H9 (cell line): ENCODE measurements around the gene UNC5A. TPM values are rescaled to one million over a fixed set of nuclear protein-coding genes. Genes with fewer than 3 reads are reported as not detected.

Source experiments
- DNase-seq: peaks from one replicate; pipeline ENCODE4 v3.0.0-alpha.2; 2017
- H2AFZ ChIP-seq: one replicate; pipeline ENCODE4 v1.6.1; 2013; ENCODE audit warnings: mild to moderate bottlenecking, low read length, control low read depth, moderate library complexity
- H2AK5ac ChIP-seq: 2 replicates; pipeline ENCODE4 v1.6.1; 2013; ENCODE audit warnings: low read length, control low read depth, mixed read lengths; ENCODE audit not compliant: insufficient read length
- H2BK120ac ChIP-seq: one replicate; pipeline ENCODE4 v1.6.1; 2013; ENCODE audit warnings: low read depth, mild to moderate bottlenecking, low read length, control low read depth, inconsistent platforms; ENCODE audit not compliant: poor library complexity, severe bottlenecking
- H2BK12ac ChIP-seq: 2 replicates; pipeline ENCODE4 v1.6.1; 2013; ENCODE audit warnings: low read length, control low read depth, mixed read lengths, low read depth; ENCODE audit not compliant: insufficient read length
- H2BK15ac ChIP-seq: 2 replicates; pipeline ENCODE4 v1.6.1; 2013; ENCODE audit warnings: low read depth, low read length, control low read depth
- H2BK20ac ChIP-seq: one replicate; pipeline ENCODE4 v1.6.1; 2013; ENCODE audit warnings: low read depth, mild to moderate bottlenecking, low read length, control low read depth, inconsistent platforms; ENCODE audit not compliant: poor library complexity, severe bottlenecking
- H2BK5ac ChIP-seq: 2 replicates; pipeline ENCODE4 v1.6.1; 2013; ENCODE audit warnings: low read length, control low read depth, mixed read lengths; ENCODE audit not compliant: insufficient read length
- H3K14ac ChIP-seq: 2 replicates; pipeline ENCODE4 v1.6.1; 2013; ENCODE audit warnings: low read length, control low read depth; ENCODE audit not compliant: insufficient read depth
- H3K18ac ChIP-seq: 2 replicates; pipeline ENCODE4 v1.6.1; 2013; ENCODE audit warnings: low read depth, mild to moderate bottlenecking, mixed read lengths, low read length, control low read depth; ENCODE audit not compliant: insufficient read length
- H3K23ac ChIP-seq: 2 replicates; pipeline ENCODE4 v1.6.1; 2013; ENCODE audit warnings: low read length, control low read depth, mixed read lengths, low read depth; ENCODE audit not compliant: insufficient read length
- H3K23me2 ChIP-seq: 2 replicates; pipeline ENCODE4 v1.6.1; 2013; ENCODE audit warnings: low read depth, mild to moderate bottlenecking, mixed read lengths, low read length, control low read depth; ENCODE audit not compliant: insufficient read length, poor library complexity, severe bottlenecking
- H3K27ac ChIP-seq: 2 replicates; pipeline ENCODE4 v1.5.1; 2013; ENCODE audit warnings: low read length, control low read depth, mixed read lengths, low read depth; ENCODE audit not compliant: insufficient read length
- H3K27me3 ChIP-seq: 2 replicates; pipeline ENCODE4 v1.6.1; 2013; ENCODE audit warnings: low read length, control low read depth, inconsistent platforms; ENCODE audit not compliant: insufficient read depth
- H3K4ac ChIP-seq: 2 replicates; pipeline ENCODE4 v1.6.1; 2013; ENCODE audit warnings: low read depth, mild to moderate bottlenecking, control low read depth, inconsistent platforms, low read length, moderate library complexity
- H3K4me1 ChIP-seq: 2 replicates; pipeline ENCODE4 v1.6.1; 2013; ENCODE audit warnings: low read length, control low read depth, inconsistent platforms; ENCODE audit not compliant: insufficient read depth
- H3K4me2 ChIP-seq: 2 replicates; pipeline ENCODE4 v1.6.1; 2013; ENCODE audit warnings: low read length, control low read depth, mixed read lengths; ENCODE audit not compliant: insufficient read length, insufficient read depth
- H3K56ac ChIP-seq: 2 replicates; pipeline ENCODE4 v1.6.1; 2013; ENCODE audit warnings: low read depth, mild to moderate bottlenecking, mixed read lengths, low read length, control low read depth; ENCODE audit not compliant: insufficient read length
- H3K79me1 ChIP-seq: 2 replicates; pipeline ENCODE4 v1.6.1; 2013; ENCODE audit warnings: low read depth, mild to moderate bottlenecking, moderate library complexity, low read length, control low read depth, inconsistent platforms; ENCODE audit not compliant: insufficient read depth, poor library complexity, severe bottlenecking
- H3K79me2 ChIP-seq: 2 replicates; pipeline ENCODE4 v1.6.1; 2013; ENCODE audit warnings: low read length, control low read depth, inconsistent platforms; ENCODE audit not compliant: insufficient read depth
- H3K9ac ChIP-seq: 2 replicates; pipeline ENCODE4 v1.6.1; 2013; ENCODE audit warnings: low read length, control low read depth, mixed read lengths; ENCODE audit not compliant: insufficient read length; ENCODE audit errors: extremely low read depth
- H3K9me3 ChIP-seq: one replicate; pipeline ENCODE4 v1.6.1; 2013; ENCODE audit warnings: low read depth, low read length, inconsistent platforms; ENCODE audit not compliant: control insufficient read depth
- H3T11ph ChIP-seq: one replicate; pipeline ENCODE4 v1.6.1; 2013; ENCODE audit warnings: mild to moderate bottlenecking, low read length, control low read depth, inconsistent platforms
- H4K20me1 ChIP-seq: one replicate; pipeline ENCODE4 v1.6.1; 2013; ENCODE audit not compliant: control insufficient read depth, insufficient read length, insufficient read depth
- H4K5ac ChIP-seq: 2 replicates; pipeline ENCODE4 v1.6.1; 2013; ENCODE audit warnings: low read depth, mild to moderate bottlenecking, mixed read lengths, low read length, control low read depth; ENCODE audit not compliant: insufficient read length
- H4K8ac ChIP-seq: replicated peaks from 2 replicates; pipeline ENCODE4 v1.6.1; 2013; ENCODE audit warnings: low read length, control low read depth, mixed read lengths, low read depth; ENCODE audit not compliant: insufficient read length
- H4K91ac ChIP-seq: 2 replicates; pipeline ENCODE4 v1.6.1; 2013; ENCODE audit warnings: low read depth, mild to moderate bottlenecking, moderate library complexity, mixed read lengths, low read length, control low read depth; ENCODE audit not compliant: insufficient read length
- H3K27ac Mint-ChIP-seq, 3 experiments: 2 replicates in 2 of 3; 3 replicates in 1 of 3; pipeline ENCODE4 v1.8.0; 2020 to 2021; ENCODE audit warnings: mixed read lengths in 3 of 3, mild to moderate bottlenecking in 1 of 3, moderate library complexity in 1 of 3
- H3K27me3 Mint-ChIP-seq: 2 replicates; pipeline ENCODE4 v1.8.0; 2021; ENCODE audit warnings: low read depth, mild to moderate bottlenecking, moderate library complexity, mixed read lengths
- H3K36me3 Mint-ChIP-seq, 3 experiments: 2 replicates in 2 of 3; 3 replicates in 1 of 3; pipeline ENCODE4 v1.8.0; 2020 to 2021; ENCODE audit warnings: low read depth in 3 of 3, mixed read lengths in 3 of 3; ENCODE audit not compliant: insufficient read depth in 1 of 3
- H3K4me1 Mint-ChIP-seq, 2 experiments: 2 replicates each; pipeline ENCODE4 v1.8.0; 2020; ENCODE audit warnings: mixed read lengths in 2 of 2
- H3K4me3 Mint-ChIP-seq, 2 experiments: 2 replicates in 1 of 2; 3 replicates in 1 of 2; pipeline ENCODE4 v1.8.0; 2020 to 2021; ENCODE audit warnings: mild to moderate bottlenecking in 2 of 2, mixed read lengths in 2 of 2, moderate library complexity in 1 of 2
- H3K9me3 Mint-ChIP-seq, 2 experiments: 2 replicates in 1 of 2; 3 replicates in 1 of 2; pipeline ENCODE4 v1.8.0; 2020; ENCODE audit warnings: mild to moderate bottlenecking in 2 of 2, mixed read lengths in 2 of 2, moderate library complexity in 1 of 2
- CTCF ChIP-seq: fragments of 200-600 bp; sonication (generic); conservative IDR thresholded peaks from 3 replicates; pipeline ENCODE4 v1.8.0; 2021; ENCODE audit warnings: antibody characterized with exemption, mild to moderate bottlenecking
- WGBS: extraction: QIAGEN DNeasy Blood & Tissue Kit; methylation state at CpG from one replicate; pipeline ENCODE4 v1.1.7; 2013; ENCODE audit warnings: missing lambda C conversion rate, low lambda C conversion rate, mixed read lengths; ENCODE audit not compliant: insufficient read length; ENCODE audit errors: extremely low coverage; 5-methylcytosine and 5-hydroxymethylcytosine counted together
- total RNA-seq: library from RNA; stranded (reverse); gene quantifications from 2 replicates; pipeline ENCODE4 v1.2.1, GENCODE V29; 2021

The UNC5A gene
- total RNA-seq, 1 experiment from 2014 or later, result 4.4 TPM

GRCh38 chr5:176802116-176802784 lies 8.1 kb upstream of the UNC5A start:
- no peak overlapping the region for H2BK12ac ChIP-seq
- H3K9ac ChIP-seq, result no peak overlapping the region
- H3K9me3 Mint-ChIP-seq, result no peaks in the 10 kb centered on the region; a peak in 2 of 5 replicates
- no peak overlapping the region for H3K14ac ChIP-seq
- H3K4ac ChIP-seq, result no peak overlapping the region
- no peak overlapping the region for H3K4me3 Mint-ChIP-seq
- H3K23ac ChIP-seq, result no peak overlapping the region
- no peak overlapping the region for H3T11ph ChIP-seq
- H2AK5ac ChIP-seq, result no peak overlapping the region
- H3K27me3 Mint-ChIP-seq, result peaks cover 39% of the 10 kb centered on the region
- no peak overlapping the region for H2AFZ ChIP-seq
- no peaks in the 10 kb centered on the region for H3K36me3 Mint-ChIP-seq
- H3K79me2 ChIP-seq, result no peaks in the 10 kb centered on the region
- no peak overlapping the region for H3K27ac ChIP-seq
- no peaks in the 10 kb centered on the region for H3K27me3 ChIP-seq
- TF ChIP-seq CTCF, result no peak
- H4K91ac ChIP-seq, result no peak overlapping the region
- no peak overlapping the region for H2BK120ac ChIP-seq
- no peaks in the 10 kb centered on the region for H3K23me2 ChIP-seq
- no peak overlapping the region for H3K27ac Mint-ChIP-seq
- H3K18ac ChIP-seq, result no peak overlapping the region
- no CpG with 5 or more reads among the region's 8 CpGs for whole genome bisulfite sequencing
- H4K5ac ChIP-seq, result no peak overlapping the region
- no peak overlapping the region for H2BK15ac ChIP-seq
- no peaks in the 10 kb centered on the region for H4K20me1 ChIP-seq
- no peaks in the 10 kb centered on the region for H3K9me3 ChIP-seq
- no peak overlapping the region for H2BK5ac ChIP-seq
- H3K4me2 ChIP-seq, result no peak overlapping the region
- H3K79me1 ChIP-seq, result no peaks in the 10 kb centered on the region
- H2BK20ac ChIP-seq, result no peak overlapping the region
- no peak overlapping the region for H3K56ac ChIP-seq
- no peak overlapping the region for H4K8ac ChIP-seq
- no peaks in the 10 kb centered on the region for H3K4me1 ChIP-seq
- peaks cover 10 to 16% of the 10 kb centered on the region in 2 experiments for H3K4me1 Mint-ChIP-seq
- DNase-seq, result no peak
